Stimulated activated CD8-positive, alpha-beta memory T cell treated with anti-CD3 and anti-CD28 coated beads, Interleukin-15, amount 100 ng/mL, for 1 hour (primary cell): ENCODE results near the gene ZIM2.
"Not testable (repeated sequence)": the region's sequence is repeated elsewhere in the genome, so short reads cannot be mapped to it uniquely, and the experiment has no call there.

Experiments
- DNase-seq: peaks from one replicate; pipeline ENCODE4 v3.0.0-alpha.2; 2020; ENCODE audit warnings: low read depth

Gene ZIM2

GRCh38 chr19:56840451-56841192, at the start of gene ZIM2, which contains the start of gene PEG3:
Gene ZIM2 (minus strand): TSS chr19:56840726. CDS start chr19:56824277, 16,449 bp downstream.
Gene PEG3 (minus strand): TSS chr19:56840726. CDS start chr19:56824655, 16,071 bp downstream.
- no peak for DNase-seq

DNA sequence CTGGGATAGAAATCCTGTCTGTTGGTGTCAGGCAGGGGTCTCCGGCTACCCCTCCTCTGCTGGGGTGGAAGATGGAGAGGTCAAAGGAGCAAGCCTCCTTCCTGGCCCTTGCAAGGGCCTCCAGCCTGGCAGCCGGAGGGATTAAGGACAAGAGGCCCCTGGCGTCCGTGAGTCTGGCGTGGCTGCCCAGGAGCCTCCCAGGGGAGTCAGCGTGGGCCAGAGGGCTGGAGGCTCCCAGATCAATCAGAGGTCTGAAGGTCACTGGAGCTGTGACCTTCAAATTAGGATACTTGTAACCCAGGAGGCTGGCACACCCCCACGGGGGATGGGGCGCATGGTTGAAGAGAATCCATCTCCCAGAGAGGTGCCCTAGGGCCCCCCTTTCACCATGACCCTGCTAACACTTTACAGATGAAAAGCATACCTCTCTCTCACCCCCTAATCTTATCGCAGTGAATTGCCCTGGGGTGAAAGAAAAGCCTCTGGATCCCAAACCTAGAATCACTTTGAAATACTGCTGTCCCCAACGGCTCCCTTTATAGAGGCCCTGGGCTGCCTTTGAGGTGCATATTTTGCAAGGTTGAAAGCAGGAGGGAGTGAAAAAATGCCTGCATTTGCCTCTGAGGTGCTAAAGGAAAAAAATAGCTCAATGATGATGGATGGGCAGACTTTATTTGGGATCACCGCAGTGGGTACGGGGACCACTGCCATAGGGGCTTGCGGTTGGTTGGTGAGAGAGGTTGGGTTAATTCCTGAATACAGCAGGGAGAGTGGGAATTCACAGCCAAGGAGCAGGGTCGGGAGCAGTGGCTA, 44.9 kb upstream of the ZIM2 start:
- no peak for DNase-seq

DNA sequence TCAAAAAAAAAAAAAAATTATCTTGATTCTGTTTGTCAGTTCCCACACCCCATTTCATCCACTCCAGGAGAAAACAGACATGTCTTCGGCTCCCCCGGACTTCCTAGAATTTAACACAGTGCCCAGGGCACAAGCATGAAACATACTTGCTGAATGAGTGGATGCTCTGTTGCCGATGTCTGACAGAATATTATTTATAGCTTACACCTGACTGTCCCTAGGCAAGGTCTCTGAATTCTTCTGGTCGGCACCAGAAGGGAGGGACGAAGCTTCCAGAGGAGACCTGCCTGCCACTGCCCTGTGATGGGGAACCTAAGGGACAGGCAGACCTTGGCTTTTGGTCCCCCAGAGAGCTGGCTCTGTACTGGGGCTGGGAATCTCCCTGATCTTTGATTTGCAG, 43.9 kb upstream of the ZIM2 start:
- DNase-seq, result no peak

GRCh38 chr19:56880592-56881190, 40.2 kb upstream of the ZIM2 start:
- no peak for DNase-seq

DNA sequence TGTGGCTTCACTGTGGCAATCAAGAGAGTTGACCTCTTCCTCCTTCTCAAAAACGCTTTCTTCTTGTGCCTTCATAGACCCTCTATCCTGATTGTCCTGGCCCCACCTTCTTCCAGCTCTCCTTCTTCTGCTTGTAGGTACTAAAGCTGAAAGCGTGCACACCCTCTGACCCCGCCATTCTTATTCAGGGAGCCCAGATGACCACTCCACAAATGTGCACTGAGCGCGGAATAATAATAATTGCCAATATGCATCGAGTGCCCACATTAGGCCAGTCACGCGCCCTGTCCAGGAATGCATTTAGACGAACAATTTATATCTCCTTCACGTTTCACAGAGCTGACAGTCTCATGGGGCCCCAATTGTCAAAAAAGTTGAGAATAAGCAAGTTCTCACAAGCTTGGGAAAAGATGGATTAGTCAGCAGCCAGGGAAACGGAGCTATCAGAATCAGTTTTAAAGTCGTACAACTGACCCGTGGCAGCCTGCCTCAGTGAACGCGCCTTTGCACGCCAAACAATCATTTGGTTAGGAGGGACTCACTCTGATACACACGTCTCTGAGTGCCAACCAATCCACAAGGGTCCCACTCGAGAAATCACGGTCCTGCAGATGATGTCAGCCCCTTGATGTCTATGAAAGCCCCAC, 36.7 kb upstream of the ZIM2 start:
- DNase-seq, result no peak

DNA sequence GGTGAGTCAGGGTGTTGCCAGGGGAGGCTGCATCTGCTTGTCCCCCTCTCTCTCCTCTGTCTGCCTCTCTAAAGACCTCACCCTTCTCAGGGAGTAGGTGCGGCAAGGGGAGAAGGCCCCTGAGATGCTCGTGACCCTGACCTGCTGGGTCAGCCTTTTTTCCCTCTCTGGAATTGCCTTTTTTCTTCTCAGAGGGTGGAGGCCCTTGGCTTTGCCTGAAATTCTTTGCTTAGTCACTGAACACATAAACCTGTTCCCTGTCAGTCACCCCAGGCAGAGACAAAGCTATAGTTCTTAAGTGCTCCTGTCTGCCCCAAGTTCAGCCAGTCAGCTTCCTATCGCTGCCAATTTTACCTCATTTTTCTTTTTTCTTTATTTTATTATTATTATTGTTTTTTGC, 35.2 kb upstream of the ZIM2 start:
- no peak for DNase-seq

DNA sequence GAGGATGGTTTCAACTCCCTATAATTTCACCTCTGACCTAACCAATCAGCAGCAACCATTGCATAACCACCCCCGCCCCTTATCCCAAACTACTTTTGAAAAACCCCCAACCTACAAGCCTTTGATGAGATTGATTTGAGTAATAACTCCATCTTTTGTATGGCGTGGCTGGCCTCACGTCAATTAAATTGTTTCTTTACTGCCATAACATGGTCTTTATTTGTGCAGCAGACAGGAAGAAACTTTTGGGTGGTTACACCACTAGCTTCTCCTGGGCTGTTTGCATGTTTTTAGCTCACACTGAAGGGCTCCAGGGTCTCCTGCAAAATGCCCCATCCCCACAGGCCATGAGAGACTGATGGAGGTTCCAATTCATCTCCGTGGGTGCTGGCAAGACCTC, 34.0 kb upstream of the ZIM2 start:
- DNase-seq, result no peak

GRCh38 chr19:56873493-56873892, 33.0 kb upstream of the ZIM2 start:
- DNase-seq, result no peak

DNA sequence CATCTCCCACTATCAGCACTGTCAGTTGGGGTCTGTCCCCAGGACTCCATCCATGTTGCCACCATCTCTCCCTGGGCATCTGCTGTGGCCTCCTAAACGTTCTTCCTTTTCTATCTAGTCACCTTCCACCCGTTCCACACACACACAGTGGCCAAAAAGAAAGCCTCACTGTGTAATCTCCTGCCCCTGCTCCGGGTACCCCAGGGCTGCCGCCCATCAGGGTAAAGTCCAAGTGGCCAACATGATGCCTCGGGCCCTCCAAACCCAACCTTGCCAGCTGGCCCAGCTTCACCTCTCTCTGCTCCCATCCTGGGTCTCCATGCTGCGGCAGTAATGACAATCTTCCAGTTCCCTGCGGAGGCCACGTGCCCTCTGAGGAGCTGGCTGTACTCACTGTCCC, 29.4 kb upstream of the ZIM2 start:
- no peak for DNase-seq

DNA sequence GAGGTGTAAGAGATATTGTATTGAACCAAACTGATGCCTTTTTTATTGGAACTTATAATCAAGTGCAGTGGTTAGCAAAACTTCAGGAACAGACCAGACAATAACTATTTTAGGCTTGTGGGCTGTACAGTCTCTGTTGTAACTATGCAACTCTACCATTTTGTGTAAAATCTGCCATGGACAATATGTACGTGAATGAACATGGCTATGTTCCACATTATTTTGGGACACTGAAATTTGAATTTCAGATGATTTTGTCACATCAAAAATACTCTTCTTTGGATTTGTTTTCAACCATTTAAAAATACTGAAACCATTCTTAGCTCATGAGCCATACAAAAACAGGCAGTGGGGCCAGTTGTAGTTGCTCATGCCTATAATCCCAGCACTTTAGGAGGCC, 27.9 kb upstream of the ZIM2 start:
- no peak for DNase-seq

GRCh38 chr19:56866538-56866937, 26.0 kb upstream of the ZIM2 start:
- no peak for DNase-seq

GRCh38 chr19:56864443-56865125, 24.1 kb upstream of the ZIM2 start:
- DNase-seq, result no peak

GRCh38 chr19:56862741-56863140, 22.2 kb upstream of the ZIM2 start:
- DNase-seq, result no peak

GRCh38 chr19:56860409-56860808, 19.9 kb upstream of the ZIM2 start:
- DNase-seq, result not testable (repeated sequence)

GRCh38 chr19:56858026-56858425, 17.5 kb upstream of the ZIM2 start:
- no peak for DNase-seq

DNA sequence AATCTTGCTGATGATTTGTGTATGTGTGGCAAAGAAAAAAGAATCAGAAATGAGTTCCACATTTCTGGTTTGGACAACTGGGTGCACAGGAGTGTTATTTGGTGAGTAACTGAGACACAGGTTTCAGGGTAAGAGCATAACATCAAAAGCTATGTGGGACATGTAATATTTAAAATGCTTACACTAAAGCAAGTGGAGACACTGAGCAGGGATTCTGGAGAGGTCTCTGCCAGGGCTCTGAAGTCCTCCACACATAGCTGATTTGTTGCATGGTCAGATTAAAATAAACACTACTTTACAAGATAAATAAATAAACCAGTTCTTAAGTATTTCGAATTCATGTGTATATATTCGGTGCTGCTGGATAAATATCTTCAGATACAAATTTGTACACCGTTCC, 16.3 kb upstream of the ZIM2 start:
- DNase-seq, result no peak

- not testable (repeated sequence) for DNase-seq
Observed at GRCh38 chr19:56852361-56852760, 11.8 kb upstream of the ZIM2 start.

DNA sequence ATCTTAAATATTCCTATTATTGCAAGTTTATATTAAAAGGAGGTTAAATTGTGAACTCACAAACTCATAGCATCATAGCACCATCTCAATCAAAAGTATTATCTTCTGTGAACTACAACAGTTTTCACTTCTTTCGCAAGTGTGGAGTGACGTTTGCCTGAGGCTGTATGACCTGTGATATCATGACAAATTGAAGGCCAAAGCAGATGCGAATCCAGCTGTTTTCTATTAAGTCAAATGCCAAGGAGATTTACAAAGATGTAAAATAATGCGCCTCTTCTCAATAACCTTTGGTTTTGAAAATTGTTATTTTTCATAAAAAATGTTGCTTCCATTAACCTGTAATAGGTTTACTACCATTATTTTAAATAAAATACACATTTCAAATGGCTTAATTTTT, 7.6 kb upstream of the ZIM2 start:
- no peak for DNase-seq

DNA sequence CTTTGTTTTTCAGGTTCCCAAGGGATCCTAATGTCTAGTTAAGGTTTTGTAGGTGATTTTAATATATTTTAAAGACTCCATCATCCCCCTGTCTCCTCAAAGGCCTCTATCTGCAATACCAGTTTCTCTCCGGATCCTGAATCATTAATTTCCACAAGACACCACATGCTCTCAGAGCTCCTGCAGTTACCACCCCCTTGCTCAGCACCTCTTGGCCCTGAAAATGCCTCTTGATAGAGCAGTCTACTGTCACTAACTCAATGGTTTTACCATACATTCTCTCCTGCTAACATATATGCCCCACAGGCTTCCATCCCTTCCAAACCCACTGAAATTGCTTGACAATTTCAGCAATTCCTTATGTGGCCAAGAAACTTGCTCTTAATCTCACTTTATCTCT, 1.9 kb upstream of the ZIM2 start:
- DNase-seq, result no peak

DNA sequence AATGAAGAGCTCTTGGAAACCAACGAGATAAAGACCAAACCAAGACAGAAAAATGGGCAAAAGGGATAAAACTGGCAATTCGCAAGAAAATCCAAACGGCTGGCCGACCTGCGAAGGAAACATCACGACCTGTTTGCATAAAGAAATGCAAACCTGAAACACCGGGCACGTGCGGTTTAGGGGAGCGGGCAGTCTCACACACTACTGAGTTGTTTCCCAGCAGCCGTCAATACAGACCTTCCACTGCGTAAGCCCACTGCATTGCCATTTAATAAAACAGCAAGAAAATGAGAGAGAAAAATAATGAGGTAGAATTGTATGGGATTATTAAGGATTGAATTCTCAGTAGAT, 642 bp upstream of the ZIM2 start:
- DNase-seq, result no peak

- no peak for DNase-seq
Observed at GRCh38 chr19:56839652-56840450, 675 bp downstream of the ZIM2 start.
